Ectodermal cell (in vitro differentiated cells): ENCODE data around the gene RPL5.

ENCODE experiments used
- H3K27ac ChIP-seq: 2 replicates; pipeline ENCODE4 v1.7.0; 2013; ENCODE audit warnings: mild to moderate bottlenecking, low read depth, low read length; ENCODE audit not compliant: insufficient read depth, poor library complexity, severe bottlenecking
- H3K27me3 ChIP-seq: 2 replicates; pipeline ENCODE4 v1.7.0; 2013; ENCODE audit warnings: mild to moderate bottlenecking, low read length; ENCODE audit not compliant: insufficient read depth, control insufficient read depth, poor library complexity, severe bottlenecking
- H3K36me3 ChIP-seq: one replicate; pipeline ENCODE4 v1.7.0; 2013; ENCODE audit warnings: low read length; ENCODE audit not compliant: control insufficient read depth, insufficient read depth
- H3K4me1 ChIP-seq: one replicate; pipeline ENCODE4 v1.7.0; 2013; ENCODE audit warnings: low read length; ENCODE audit not compliant: control insufficient read depth, insufficient read depth
- H3K4me3 ChIP-seq: 2 replicates; pipeline ENCODE4 v1.7.0; 2013; ENCODE audit warnings: low read depth, low read length, control low read depth; ENCODE audit not compliant: insufficient read depth
- H3K9me3 ChIP-seq: 2 replicates; pipeline ENCODE4 v1.7.0; 2013; ENCODE audit warnings: mild to moderate bottlenecking, low read length, moderate library complexity; ENCODE audit not compliant: control insufficient read depth
- WGBS, 2 experiments: methylation state at CpG; one replicate each; pipeline ENCODE4 v1.1.7; 2013; ENCODE audit warnings: missing lambda C conversion rate in 2 of 2; 5-methylcytosine and 5-hydroxymethylcytosine counted together

RPL5 gene

GRCh38 chr1:92820024-92820423, 11.8 kb upstream of the RPL5 start:
- WGBS, 2 experiments = 74 to 82% methylated on average over 3 of the region's 3 CpGs

GRCh38 chr1:92820551-92820950, 11.3 kb upstream of the RPL5 start:
- Histone ChIP-seq H3K4me3 (no peak overlapping the region), H3K27ac (no peak overlapping the region), H3K9me3 (no peaks in the 10 kb centered on the region), H3K36me3 (no peaks in the 10 kb centered on the region), H3K4me1 (no peaks in the 10 kb centered on the region), H3K27me3 (no peaks in the 10 kb centered on the region)
- 91 to 93% methylated on average over 3 of the region's 3 CpGs for WGBS, 2 experiments

More at GRCh38 chr1:92820024-92820423, 11.8 kb upstream of the RPL5 start:
- Histone ChIP-seq H3K4me3 (no peak overlapping the region), H3K4me1 (no peaks in the 10 kb centered on the region), H3K27me3 (no peaks in the 10 kb centered on the region), H3K27ac (no peak overlapping the region), H3K36me3 (no peaks in the 10 kb centered on the region), H3K9me3 (no peaks in the 10 kb centered on the region)

- Histone ChIP-seq H3K4me3 (no peak overlapping the region), H3K9me3 (no peaks in the 10 kb centered on the region), H3K27me3 (no peaks in the 10 kb centered on the region), H3K36me3 (no peaks in the 10 kb centered on the region), H3K4me1 (no peaks in the 10 kb centered on the region), H3K27ac (no peak overlapping the region)
- WGBS, 2 experiments = 93 to 94% methylated on average over 2 to 3 of the region's 3 CpGs
Measured at GRCh38 chr1:92822879-92823278, 9.0 kb upstream of the RPL5 start.

- Histone ChIP-seq H3K4me1 (no peaks in the 10 kb centered on the region), H3K4me3 (no peak overlapping the region), H3K36me3 (no peaks in the 10 kb centered on the region), H3K27ac (no peak overlapping the region), H3K27me3 (no peaks in the 10 kb centered on the region), H3K9me3 (no peaks in the 10 kb centered on the region)
- WGBS, 2 experiments = 87 to 89% methylated on average over 5 to 6 of the region's 6 CpGs
Measured at GRCh38 chr1:92826792-92827191, 5.0 kb upstream of the RPL5 start.

- no peaks in the 10 kb centered on the region for H3K27me3 ChIP-seq
- no peak overlapping the region for H3K27ac ChIP-seq
- H3K36me3 ChIP-seq = peaks cover 16% of the 10 kb centered on the region
- no peaks in the 10 kb centered on the region for H3K9me3 ChIP-seq
- H3K4me3 ChIP-seq = peak overlapping the region; percentile 88
- 67 to 68% methylated on average over 4 of the region's 4 CpGs for WGBS, 2 experiments
- H3K4me1 ChIP-seq = no peaks in the 10 kb centered on the region
Measured at GRCh38 chr1:92831368-92831761, 475 bp upstream of the RPL5 start.

GRCh38 chr1:92832537-92833114, 786 bp downstream of the RPL5 start:
- H3K27me3 ChIP-seq = no peaks in the 10 kb centered on the region
- H3K9me3 ChIP-seq = no peaks in the 10 kb centered on the region
- H3K36me3 ChIP-seq = peaks cover 21% of the 10 kb centered on the region
- WGBS, 2 experiments = 1 to 2% methylated on average over 18 of the region's 19 CpGs
- H3K4me1 ChIP-seq = no peaks in the 10 kb centered on the region
- peak overlapping the region; percentile 88 for H3K4me3 ChIP-seq
- peak overlapping the region; percentile 88 for H3K27ac ChIP-seq

- no peaks in the 10 kb centered on the region for H3K9me3 ChIP-seq
- H3K4me1 ChIP-seq = no peaks in the 10 kb centered on the region
- peak overlapping the region; percentile 88 for H3K4me3 ChIP-seq
- peaks cover 33% of the 10 kb centered on the region for H3K36me3 ChIP-seq
- WGBS, 2 experiments = 82 to 87% methylated on average over 5 of the region's 5 CpGs
- no peak overlapping the region for H3K27ac ChIP-seq
- no peaks in the 10 kb centered on the region for H3K27me3 ChIP-seq
Measured at GRCh38 chr1:92833840-92834239, 2.0 kb downstream of the RPL5 start.

GRCh38 chr1:92834617-92835016, 2.8 kb downstream of the RPL5 start:
- whole genome bisulfite sequencing, 2 experiments = 95 to 100% methylated on average over 5 of the region's 5 CpGs
- H3K27ac ChIP-seq = no peak overlapping the region
- H3K4me3 ChIP-seq = no peak overlapping the region
- H3K4me1 ChIP-seq = no peaks in the 10 kb centered on the region
- H3K27me3 ChIP-seq = no peaks in the 10 kb centered on the region
- H3K36me3 ChIP-seq = peaks cover 41% of the 10 kb centered on the region
- H3K9me3 ChIP-seq = no peaks in the 10 kb centered on the region

- Histone ChIP-seq H3K9me3 (no peaks in the 10 kb centered on the region), H3K4me3 (no peak overlapping the region), H3K36me3 (peaks cover 62% of the 10 kb centered on the region), H3K4me1 (no peaks in the 10 kb centered on the region), H3K27ac (no peak overlapping the region), H3K27me3 (no peaks in the 10 kb centered on the region)
- WGBS, 2 experiments = 94 to 100% methylated on average over 1 to 2 of the region's 2 CpGs
Measured at GRCh38 chr1:92837062-92837461, 5.2 kb downstream of the RPL5 start.

GRCh38 chr1:92838519-92838918, 6.7 kb downstream of the RPL5 start:
- Histone ChIP-seq H3K4me1 (no peaks in the 10 kb centered on the region), H3K4me3 (no peak overlapping the region), H3K27ac (no peak overlapping the region), H3K27me3 (no peaks in the 10 kb centered on the region), H3K36me3 (peaks cover 76% of the 10 kb centered on the region), H3K9me3 (no peaks in the 10 kb centered on the region)
- WGBS, 2 experiments = 45 to 56% methylated on average over 1 of the region's 1 CpG

GRCh38 chr1:92839442-92839841, 7.6 kb downstream of the RPL5 start:
- WGBS, 2 experiments = 95 to 99% methylated on average over 2 of the region's 2 CpGs
- no peaks in the 10 kb centered on the region for H3K4me1 ChIP-seq
- peaks cover 76% of the 10 kb centered on the region for H3K36me3 ChIP-seq
- no peaks in the 10 kb centered on the region for H3K9me3 ChIP-seq
- no peak overlapping the region for H3K27ac ChIP-seq
- no peaks in the 10 kb centered on the region for H3K27me3 ChIP-seq
- no peak overlapping the region for H3K4me3 ChIP-seq
